ENCODE results near the gene IMMP2L.

DNA sequence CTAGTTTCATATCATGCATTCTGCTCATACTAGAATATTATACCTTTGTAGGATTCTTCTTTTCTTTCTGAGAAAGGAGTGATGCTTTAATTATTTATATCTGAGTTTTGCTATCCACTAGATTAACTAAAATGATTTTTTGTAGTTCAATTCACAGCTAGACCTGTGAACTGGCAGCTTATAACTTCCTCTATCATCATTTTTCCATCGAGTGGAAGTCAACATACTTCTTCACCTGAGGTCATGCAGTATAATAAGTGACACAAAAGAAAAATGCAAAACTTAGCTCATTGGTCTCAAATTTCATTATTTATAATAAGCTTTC, 463.4 kb downstream of the IMMP2L start:
- TF ChIP-seq, protein P1, sequence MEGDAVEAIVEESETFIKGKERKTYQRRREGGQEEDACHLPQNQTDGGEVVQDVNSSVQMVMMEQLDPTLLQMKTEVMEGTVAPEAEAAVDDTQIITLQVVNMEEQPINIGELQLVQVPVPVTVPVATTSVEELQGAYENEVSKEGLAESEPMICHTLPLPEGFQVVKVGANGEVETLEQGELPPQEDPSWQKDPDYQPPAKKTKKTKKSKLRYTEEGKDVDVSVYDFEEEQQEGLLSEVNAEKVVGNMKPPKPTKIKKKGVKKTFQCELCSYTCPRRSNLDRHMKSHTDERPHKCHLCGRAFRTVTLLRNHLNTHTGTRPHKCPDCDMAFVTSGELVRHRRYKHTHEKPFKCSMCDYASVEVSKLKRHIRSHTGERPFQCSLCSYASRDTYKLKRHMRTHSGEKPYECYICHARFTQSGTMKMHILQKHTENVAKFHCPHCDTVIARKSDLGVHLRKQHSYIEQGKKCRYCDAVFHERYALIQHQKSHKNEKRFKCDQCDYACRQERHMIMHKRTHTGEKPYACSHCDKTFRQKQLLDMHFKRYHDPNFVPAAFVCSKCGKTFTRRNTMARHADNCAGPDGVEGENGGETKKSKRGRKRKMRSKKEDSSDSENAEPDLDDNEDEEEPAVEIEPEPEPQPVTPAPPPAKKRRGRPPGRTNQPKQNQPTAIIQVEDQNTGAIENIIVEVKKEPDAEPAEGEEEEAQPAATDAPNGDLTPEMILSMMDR (conservative IDR thresholded peaks at IDR 0.05; ENCODE audit: low read depth, low read length): no peak
- TF ChIP-seq EZH2 (IDR thresholded peaks at IDR 0.05; ENCODE audit: low read length, unreplicated experiment): no peak
